ENCODE measurements around the gene TMEM175.

Gene TMEM175

DNA sequence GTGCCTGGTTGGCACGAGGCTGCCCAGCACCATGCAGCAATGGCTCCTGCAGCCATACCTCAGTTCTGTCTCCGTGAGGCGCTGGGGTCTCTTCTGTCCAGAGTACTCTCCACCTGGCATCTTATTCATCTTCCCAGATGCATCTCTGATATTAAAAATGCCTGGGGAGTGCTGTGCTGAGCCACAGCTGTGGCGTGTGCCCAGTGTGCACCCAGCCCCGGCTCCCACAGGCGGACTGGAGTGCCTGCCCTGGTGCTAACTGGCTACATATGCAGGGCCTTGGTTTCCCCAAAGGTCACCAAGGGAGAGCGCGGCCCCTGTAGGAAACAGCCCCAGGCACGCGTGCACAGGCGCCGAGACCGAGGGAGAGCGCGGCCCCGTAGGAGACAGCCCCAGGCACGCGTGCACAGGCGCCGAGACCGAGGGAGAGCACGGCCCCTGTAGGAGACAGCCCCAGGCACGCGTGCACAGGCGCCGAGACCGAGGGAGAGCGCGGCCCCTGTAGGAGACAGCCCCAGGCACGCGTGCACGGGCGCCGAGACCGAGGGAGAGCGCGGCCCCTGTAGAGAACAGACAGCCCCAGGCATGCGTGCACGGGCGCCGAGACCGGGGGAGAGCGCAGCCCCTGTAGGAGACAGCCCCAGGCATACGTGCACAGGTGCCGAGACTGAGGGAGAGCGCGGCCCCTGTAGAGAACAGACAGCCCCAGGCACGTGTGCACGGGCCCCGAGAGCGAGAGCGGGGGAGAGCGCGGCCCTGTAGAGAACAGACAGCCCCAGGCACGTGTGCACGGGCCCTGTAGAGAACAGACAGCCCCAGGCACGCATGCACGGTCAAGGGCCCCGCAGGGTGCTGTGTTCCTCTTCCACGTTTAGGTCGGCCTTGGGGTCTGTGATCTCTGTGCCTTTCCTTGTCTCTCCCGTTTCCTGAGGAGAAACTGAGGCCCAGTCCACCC is 14.5 kb downstream of the TMEM175 start:
- DNase-seq (ENCODE audit: low read depth in 3 of 3) = no peak

DNA sequence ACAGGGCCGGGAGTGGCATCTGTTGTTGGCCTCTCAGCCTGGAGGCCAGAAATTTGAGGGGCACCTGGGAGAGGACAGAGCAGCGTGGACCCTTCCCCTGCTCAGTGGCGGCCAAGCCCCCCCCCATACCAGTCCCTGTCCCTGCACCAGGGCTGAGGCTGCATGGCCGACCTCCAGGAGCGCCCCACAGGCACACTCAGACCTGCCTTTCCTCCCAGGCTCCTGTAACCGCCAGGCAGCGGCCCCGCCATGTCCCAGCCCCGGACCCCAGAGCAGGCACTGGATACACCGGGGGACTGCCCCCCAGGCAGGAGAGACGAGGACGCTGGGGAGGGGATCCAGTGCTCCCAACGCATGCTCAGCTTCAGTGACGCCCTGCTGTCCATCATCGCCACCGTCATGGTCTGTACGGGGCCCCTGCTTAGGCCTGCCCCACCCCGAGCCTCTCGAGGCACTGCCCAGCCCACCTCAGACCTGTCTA is 15.3 kb downstream of the TMEM175 start:
- no peak for DNase-seq (ENCODE audit: low read depth in 3 of 3)

GRCh38 chr4:948101-948935 is 16.1 kb downstream of the TMEM175 start:
- DNase-seq (ENCODE audit: low read depth in 3 of 3) = no peak

- DNase-seq (ENCODE audit: low read depth in 3 of 3) = no peak
These were observed 16.7 kb downstream of the TMEM175 start for GRCh38 chr4:948936-949300.

DNA sequence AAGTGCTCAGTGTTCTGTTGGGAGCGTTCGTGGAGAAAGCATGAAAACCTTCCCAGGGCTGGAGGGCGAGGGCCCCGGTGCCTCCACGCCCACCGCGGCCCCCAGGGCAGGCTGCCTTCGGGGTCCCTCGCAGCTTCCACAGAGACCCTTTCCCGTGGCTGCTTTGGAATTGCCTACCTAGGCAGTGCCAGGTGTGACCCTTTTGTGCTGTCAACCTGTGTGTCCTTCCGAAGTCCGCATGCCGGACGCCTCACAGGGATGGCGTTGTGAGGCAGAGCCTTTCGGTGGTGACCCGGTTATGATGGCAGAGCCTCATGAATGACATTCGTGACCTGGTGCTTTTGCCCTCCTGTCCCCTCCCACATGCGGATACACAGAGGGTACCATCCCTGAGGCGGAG is 17.4 kb downstream of the TMEM175 start:
- DNase-seq (ENCODE audit: low read depth in 3 of 3) = no peak

GRCh38 chr4:950136-951020 is 18.1 kb downstream of the TMEM175 start:
- DNase-seq (ENCODE audit: low read depth in 3 of 3) = no peak

GRCh38 chr4:951186-951585 is 18.9 kb downstream of the TMEM175 start:
- no peak for DNase-seq (ENCODE audit: low read depth in 3 of 3)

DNA sequence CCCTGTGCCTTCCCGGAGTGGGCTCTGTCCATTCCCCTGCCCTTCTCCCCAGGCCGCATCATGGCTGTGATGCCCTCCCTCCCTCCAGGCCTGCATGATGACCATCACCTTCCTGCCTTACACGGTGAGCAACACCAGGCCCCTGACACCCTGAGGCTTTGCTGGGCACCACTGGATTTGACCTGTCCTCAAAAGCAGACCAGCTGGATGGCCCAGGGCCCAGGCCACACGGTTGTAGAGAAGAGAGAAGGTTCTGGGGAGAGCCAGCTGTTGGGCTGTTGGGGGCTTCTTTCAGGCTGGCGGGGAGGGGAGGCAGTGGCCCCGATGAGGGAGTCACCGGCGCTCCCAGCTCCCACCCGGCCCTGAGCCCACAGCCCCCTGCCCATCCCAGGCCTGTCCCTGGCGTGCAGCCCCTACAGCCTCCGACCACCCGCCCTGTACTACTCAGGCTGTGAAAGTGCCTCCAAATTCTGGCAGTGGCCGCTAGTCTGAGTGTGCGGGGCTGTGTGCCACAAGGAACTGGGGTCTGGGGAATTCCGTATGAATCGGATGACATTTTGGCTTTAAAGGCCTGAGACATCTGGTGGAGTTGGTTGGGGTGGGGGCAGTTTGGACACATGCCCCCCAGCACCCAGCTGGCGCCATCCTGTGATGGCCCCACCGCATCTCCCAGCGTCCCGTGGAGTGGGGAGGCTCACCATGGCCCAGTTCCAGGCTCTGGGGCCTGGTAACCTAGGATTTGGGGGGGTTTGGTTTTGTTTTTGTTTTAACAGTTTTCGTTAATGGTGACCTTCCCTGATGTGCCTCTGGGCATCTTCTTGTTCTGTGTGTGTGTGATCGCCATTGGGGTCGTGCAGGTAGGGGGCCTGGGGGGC is 19.6 kb downstream of the TMEM175 start:
- DNase-seq (ENCODE audit: low read depth in 3 of 3) = no peak

DNA sequence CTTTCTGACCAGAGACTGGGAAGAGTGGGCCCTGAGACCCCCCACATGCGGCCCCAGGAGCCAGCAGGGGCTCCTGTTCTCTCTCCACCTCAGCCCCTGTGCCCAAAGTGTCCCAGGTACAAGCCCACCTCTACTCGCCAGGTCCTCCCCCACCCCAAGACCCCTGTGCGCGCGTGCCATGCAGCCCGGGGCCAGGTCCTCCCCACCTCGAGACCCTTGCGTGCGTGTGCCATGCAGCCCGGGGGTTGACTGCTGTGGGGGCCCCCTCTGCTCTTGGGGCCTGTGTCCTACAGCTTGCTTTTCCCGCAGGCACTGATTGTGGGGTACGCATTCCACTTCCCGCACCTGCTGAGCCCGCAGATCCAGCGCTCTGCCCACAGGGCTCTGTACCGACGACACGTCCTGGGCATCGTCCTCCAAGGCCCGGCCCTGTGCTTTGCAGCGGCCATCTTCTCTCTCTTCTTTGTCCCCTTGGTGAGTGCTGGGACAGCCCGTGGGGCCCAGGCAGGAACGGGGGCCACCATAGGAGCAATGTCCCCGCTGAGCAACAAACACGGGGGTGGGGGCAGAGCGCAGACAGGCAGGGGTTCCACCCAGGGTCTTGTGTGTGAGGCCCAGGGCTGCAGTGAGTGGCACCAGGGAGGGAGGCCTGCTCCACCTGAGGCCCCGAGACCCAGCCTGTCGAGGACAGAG is 20.8 kb downstream of the TMEM175 start:
- no peak for DNase-seq (ENCODE audit: low read depth in 3 of 3)

DNA sequence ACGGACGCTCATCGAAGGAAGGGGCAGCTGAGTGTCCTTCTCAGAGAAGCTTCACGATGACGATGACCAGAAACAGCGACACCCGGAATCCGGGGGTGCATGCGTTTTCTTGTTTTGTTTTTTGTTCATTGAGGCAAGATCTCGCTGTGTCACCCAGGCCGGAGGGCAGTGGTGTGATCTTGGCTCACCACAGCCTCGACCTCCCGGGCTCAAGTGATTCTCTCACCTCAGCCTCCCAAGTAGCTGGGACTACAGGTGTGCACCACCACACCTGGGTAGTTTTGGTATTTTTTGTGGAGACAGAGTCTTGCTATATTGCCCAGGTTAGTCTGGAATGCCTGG is 21.3 kb downstream of the TMEM175 start:
- DNase-seq (ENCODE audit: low read depth in 3 of 3) = no peak

DNA sequence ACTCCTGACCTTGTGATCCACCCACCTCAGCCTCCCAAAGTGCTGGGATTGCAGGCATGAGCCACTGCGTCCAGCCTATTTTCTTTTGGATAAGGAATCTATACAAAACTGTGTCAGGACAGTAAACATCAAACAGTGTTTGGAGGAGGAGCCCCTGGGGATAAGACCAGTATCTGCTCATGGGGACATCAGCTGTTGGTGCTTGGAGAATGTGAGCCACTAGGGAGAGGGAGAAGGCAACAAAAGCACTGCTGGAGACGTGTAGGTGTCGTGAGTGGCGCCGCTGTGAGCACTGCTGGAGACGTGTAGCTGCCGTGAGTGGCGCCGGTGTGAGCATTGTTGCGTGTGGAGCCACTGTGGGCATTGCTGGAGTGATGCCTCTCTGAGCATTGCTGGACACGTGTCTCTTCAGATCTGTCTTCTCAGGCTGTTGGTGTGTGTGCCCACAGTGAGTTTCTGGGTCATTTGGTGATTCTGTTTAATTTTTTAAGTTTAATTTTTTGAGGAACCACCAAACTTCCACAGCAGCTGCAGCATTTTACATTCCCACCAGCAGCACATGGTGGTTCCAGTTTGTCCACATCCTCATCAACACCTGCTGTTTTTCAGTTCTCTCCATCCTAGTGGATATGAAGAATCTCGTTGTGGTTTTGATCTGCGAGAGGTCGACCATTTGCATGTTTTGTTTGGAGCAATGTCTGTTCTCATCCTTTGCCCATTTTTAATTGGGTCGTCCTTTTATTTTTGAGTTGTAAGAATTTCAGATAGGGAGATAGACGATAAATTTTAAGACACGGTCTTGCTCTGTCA is 22.2 kb downstream of the TMEM175 start:
- no peak for DNase-seq (ENCODE audit: low read depth in 3 of 3)

DNA sequence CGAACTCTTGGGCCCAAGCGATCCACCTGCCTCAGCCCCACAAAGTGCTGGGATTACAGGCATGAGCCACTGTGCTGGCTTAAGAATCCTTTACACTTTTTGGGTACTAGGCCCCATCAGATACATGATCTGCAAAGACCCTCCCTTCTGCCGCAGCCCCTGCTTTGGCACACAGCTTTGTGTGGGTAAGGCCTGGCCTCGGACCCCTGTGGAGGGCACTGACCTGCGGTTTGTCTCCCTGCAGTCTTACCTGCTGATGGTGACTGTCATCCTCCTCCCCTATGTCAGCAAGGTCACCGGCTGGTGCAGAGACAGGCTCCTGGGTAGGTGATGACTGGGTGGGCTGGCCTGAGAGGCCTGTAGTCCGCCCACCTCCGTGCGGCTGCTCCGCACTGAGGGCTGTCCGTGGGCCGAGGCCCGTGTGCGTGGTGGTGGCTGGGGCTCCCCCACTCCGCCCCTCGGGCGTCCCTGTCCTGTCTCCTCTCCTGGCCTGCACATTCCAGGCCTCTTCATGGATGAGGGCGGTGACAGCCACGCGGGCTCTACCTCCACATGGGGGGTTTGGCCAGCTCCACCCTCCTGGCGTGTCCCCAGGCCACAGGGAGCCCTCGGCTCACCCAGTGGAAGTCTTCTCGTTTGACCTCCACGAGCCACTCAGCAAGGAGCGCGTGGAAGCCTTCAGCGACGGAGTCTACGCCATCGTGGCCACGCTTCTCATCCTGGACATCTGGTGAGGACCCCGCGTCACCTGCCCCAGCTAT is 23.1 kb downstream of the TMEM175 start:
- no peak for DNase-seq (ENCODE audit: low read depth in 3 of 3)

DNA sequence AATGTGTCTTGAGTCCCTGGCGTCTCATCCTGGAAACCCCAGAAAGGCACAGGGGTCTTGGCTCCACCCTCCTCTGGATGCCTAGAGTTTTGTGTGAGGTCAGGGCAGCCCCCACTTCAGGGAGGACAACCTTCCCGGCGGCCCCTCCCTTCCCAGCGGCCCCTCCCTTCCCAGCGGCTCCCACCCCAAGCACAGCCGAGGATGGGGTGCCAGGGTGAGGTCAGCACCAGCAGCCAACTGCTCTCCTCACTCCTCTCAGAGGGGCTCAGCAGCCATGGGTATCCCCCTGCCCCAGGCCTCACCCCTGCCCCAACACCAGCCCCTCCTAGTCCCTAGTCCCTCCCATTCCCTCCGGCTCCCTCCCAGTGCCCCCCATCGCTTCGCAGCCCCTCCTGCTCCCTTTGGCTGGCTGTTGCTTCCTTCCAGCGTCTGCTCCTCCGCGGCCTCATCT is 23.7 kb downstream of the TMEM175 start:
- DNase-seq (ENCODE audit: low read depth in 3 of 3) = no peak

GRCh38 chr4:956531-957230 is 24.4 kb downstream of the TMEM175 start:
- DNase-seq (ENCODE audit: low read depth in 3 of 3) = no peak

DNA sequence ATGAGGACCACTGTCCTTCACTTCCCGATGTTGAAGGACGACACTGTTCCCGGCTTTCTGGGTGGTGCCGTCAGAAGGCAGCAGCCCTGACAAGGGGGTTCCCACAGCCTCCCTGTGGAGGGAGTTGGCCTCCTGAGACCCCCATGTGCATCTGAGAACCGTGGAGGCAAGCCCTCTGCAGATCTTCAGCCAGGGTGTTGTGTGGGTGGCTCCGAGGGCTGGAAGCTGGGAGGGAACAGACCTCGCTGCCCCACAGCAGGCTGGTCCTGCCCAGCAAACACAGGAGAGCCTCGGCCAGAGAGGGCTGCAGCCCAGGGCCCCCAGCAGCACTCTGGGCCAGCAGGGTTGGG is 24.9 kb downstream of the TMEM175 start:
- no peak for DNase-seq (ENCODE audit: low read depth in 3 of 3)

DNA sequence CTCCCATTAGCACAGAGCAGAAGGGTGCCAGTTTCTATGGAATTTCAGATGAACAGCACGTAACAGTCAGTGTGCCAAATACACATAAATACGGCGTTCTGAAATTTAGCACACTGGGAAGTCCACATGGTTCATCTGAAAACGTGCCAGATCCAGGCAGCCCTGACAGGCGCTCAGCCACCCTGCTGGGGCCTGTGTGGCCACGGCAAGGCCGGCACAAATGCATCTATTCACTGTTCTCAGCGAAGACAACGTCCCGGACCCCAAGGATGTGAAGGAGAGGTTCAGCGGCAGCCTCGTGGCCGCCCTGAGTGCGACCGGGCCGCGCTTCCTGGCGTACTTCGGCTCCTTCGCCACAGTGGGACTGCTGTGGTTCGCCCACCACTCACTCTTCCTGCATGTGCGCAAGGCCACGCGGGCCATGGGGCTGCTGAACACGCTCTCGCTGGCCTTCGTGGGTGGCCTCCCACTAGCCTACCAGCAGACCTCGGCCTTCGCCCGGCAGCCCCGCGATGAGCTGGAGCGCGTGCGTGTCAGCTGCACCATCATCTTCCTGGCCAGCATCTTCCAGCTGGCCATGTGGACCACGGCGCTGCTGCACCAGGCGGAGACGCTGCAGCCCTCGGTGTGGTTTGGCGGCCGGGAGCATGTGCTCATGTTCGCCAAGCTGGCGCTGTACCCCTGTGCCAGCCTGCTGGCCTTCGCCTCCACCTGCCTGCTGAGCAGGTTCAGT is 25.5 kb downstream of the TMEM175 start:
- DNase-seq (ENCODE audit: low read depth in 3 of 3) = no peak

DNA sequence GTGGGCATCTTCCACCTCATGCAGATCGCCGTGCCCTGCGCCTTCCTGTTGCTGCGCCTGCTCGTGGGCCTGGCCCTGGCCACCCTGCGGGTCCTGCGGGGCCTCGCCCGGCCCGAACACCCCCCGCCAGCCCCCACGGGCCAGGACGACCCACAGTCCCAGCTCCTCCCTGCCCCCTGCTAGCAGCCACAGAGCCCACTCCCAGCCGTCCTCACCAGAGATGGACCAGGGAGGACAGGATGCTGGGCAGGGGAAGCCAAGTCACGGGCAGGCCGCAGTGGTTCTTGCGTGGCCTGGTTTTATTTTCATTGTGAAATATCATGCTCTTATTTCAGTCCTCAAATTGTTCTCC is 26.0 kb downstream of the TMEM175 start:
- DNase-seq (ENCODE audit: low read depth in 3 of 3) = no peak

Data from stimulated activated CD4-positive, alpha-beta T cell treated with anti-CD3 and anti-CD28 coated beads, TNF-alpha, amount 100 ng/mL, for 48 hours (primary cell).